ENCODE data around the gene MRPS34.

MRPS34 gene

GRCh38 chr16:1771188-1771863, 1.6 kb downstream of the MRPS34 start, which contains the start of gene NME3:
TSS of gene NME3 (minus strand) at chr16:1771543. CDS start at chr16:1771534, 9 bp downstream.
- peak; percentile 56 for DNase-seq (ENCODE audit: low read depth, low spot score)

GRCh38 chr16:1770328-1771187, 2.4 kb downstream of the MRPS34 start:
- no peak for DNase-seq (ENCODE audit: low read depth, low spot score)

- no peak for DNase-seq (ENCODE audit: low read depth, low spot score)
These were observed 3.3 kb downstream of the MRPS34 start for GRCh38 chr16:1769402-1770300.

- no peak for DNase-seq (ENCODE audit: low read depth, low spot score)
These were observed 4.0 kb downstream of the MRPS34 start for GRCh38 chr16:1768767-1769401.

- no peak for DNase-seq (ENCODE audit: low read depth, low spot score)
These were observed 4.7 kb downstream of the MRPS34 start for GRCh38 chr16:1768061-1768766.

- no peak for DNase-seq (ENCODE audit: low read depth, low spot score)
These were observed 5.6 kb downstream of the MRPS34 start for GRCh38 chr16:1767116-1767994.

GRCh38 chr16:1766701-1767100, 6.2 kb downstream of the MRPS34 start:
- no peak for DNase-seq (ENCODE audit: low read depth, low spot score)

GRCh38 chr16:1766231-1766630, 6.7 kb downstream of the MRPS34 start:
- no peak for DNase-seq (ENCODE audit: low read depth, low spot score)

GRCh38 chr16:1765826-1766225, 7.1 kb downstream of the MRPS34 start:
- DNase-seq (ENCODE audit: low read depth, low spot score), result no peak

- DNase-seq (ENCODE audit: low read depth, low spot score), result no peak
These were observed 8.0 kb downstream of the MRPS34 start for GRCh38 chr16:1764971-1765370.

- DNase-seq (ENCODE audit: low read depth, low spot score), result no peak
These were observed 9.1 kb downstream of the MRPS34 start for GRCh38 chr16:1763521-1764511.

- no peak for DNase-seq (ENCODE audit: low read depth, low spot score)
These were observed 9.9 kb downstream of the MRPS34 start for GRCh38 chr16:1762879-1763520.

GRCh38 chr16:1762196-1762878, 10.6 kb downstream of the MRPS34 start:
- no peak for DNase-seq (ENCODE audit: low read depth, low spot score)

- DNase-seq (ENCODE audit: low read depth, low spot score), result no peak
These were observed 11.2 kb downstream of the MRPS34 start for GRCh38 chr16:1761751-1762150.

GRCh38 chr16:1760911-1761310, 12.0 kb downstream of the MRPS34 start:
- no peak for DNase-seq (ENCODE audit: low read depth, low spot score)

- no peak for DNase-seq (ENCODE audit: low read depth, low spot score)
These were observed 13.4 kb downstream of the MRPS34 start for GRCh38 chr16:1759511-1759910.

- no peak for DNase-seq (ENCODE audit: low read depth, low spot score)
These were observed 14.0 kb downstream of the MRPS34 start for GRCh38 chr16:1758923-1759322.

All from activated CD4-positive, CD25-positive, alpha-beta regulatory T cell treated with anti-CD3 and anti-CD28 coated beads, Interleukin-2, amount 50 U/mL, for 16 hours (primary cell).